Dendritic cell treated with granulocyte-macrophage colony-stimulating factor and Interleukin-4, amounts not matched to agents 40 ng/mL and 50 ng/mL, for 4 days (primary cell): ENCODE results near the gene XPO1.
"Not testable (repeated sequence)": the region's sequence is repeated elsewhere in the genome, so short reads cannot be mapped to it uniquely, and the experiment has no call there.

Experiments used
- H3K27ac Mint-ChIP-seq: one replicate; pipeline ENCODE4 v1.8.0; 2022; ENCODE audit warnings: mild to moderate bottlenecking, mixed read lengths
- H3K27me3 Mint-ChIP-seq: one replicate; pipeline ENCODE4 v1.8.0; 2022; ENCODE audit warnings: mild to moderate bottlenecking, mixed read lengths
- H3K36me3 Mint-ChIP-seq: one replicate; pipeline ENCODE4 v1.8.0; 2022; ENCODE audit warnings: low read depth, mixed read lengths
- H3K4me1 Mint-ChIP-seq: one replicate; pipeline ENCODE4 v1.8.0; 2022; ENCODE audit warnings: low read depth, mixed read lengths
- H3K4me3 Mint-ChIP-seq: one replicate; pipeline ENCODE4 v1.8.0; 2022; ENCODE audit warnings: mild to moderate bottlenecking, moderate library complexity, mixed read lengths
- H3K9me3 Mint-ChIP-seq: one replicate; pipeline ENCODE4 v1.8.0; 2022; ENCODE audit warnings: mixed read lengths
- intact Hi-C: fragments of 100-400 bp; cut with micrococcal nuclease; formaldehyde crosslinking; loops from one replicate; pipeline ENCODE4 v1.15.0; 2022

XPO1 gene

GRCh38 chr2:61446971-61447370 is 91.2 kb downstream of the XPO1 start:
- Mint-ChIP-seq H3K36me3 (peaks cover 18% of the 10 kb centered on the region), H3K4me1 (peaks cover 30% of the 10 kb centered on the region)
- H3K27ac Mint-ChIP-seq, H3K27me3 Mint-ChIP-seq, intact Hi-C loops, H3K9me3 Mint-ChIP-seq, H3K4me3 Mint-ChIP-seq: not testable (repeated sequence)

GRCh38 chr2:61443342-61444041 is 94.7 kb downstream of the XPO1 start:
- H3K36me3 Mint-ChIP-seq, result peaks cover 10% of the 10 kb centered on the region
- H3K9me3 Mint-ChIP-seq, result no peaks in the 10 kb centered on the region
- H3K27ac Mint-ChIP-seq, result peak overlapping the region; percentile 50
- no peak overlapping the region for H3K4me3 Mint-ChIP-seq
- peaks cover 57% of the 10 kb centered on the region for H3K4me1 Mint-ChIP-seq
- H3K27me3 Mint-ChIP-seq, result no peaks in the 10 kb centered on the region
- intact Hi-C loops, result no loop called here

- no peaks in the 10 kb centered on the region for H3K9me3 Mint-ChIP-seq
- peaks cover 76% of the 10 kb centered on the region for H3K4me1 Mint-ChIP-seq
- peak overlapping the region; percentile 68 for H3K27ac Mint-ChIP-seq
- H3K36me3 Mint-ChIP-seq, result peaks cover 7% of the 10 kb centered on the region
- no peak overlapping the region for H3K4me3 Mint-ChIP-seq
- no peaks in the 10 kb centered on the region for H3K27me3 Mint-ChIP-seq
- intact Hi-C loops, result no loop called here
Observed at GRCh38 chr2:61439241-61440002, 98.7 kb downstream of the XPO1 start.

- Mint-ChIP-seq H3K27ac (peak overlapping the region; percentile 68), H3K9me3 (no peaks in the 10 kb centered on the region), H3K4me1 (peaks cover 76% of the 10 kb centered on the region), H3K36me3 (peaks cover 7% of the 10 kb centered on the region), H3K4me3 (no peak overlapping the region), H3K27me3 (no peaks in the 10 kb centered on the region)
- intact Hi-C loops, result no loop called here
Observed at GRCh38 chr2:61438670-61439069, 99.5 kb downstream of the XPO1 start.

- peaks cover 69% of the 10 kb centered on the region for H3K4me1 Mint-ChIP-seq
- intact Hi-C loops, result no loop called here
- no peaks in the 10 kb centered on the region for H3K27me3 Mint-ChIP-seq
- H3K9me3 Mint-ChIP-seq, result no peaks in the 10 kb centered on the region
- H3K4me3 Mint-ChIP-seq, result no peak overlapping the region
- H3K36me3 Mint-ChIP-seq, result peaks cover 7% of the 10 kb centered on the region
- H3K27ac Mint-ChIP-seq, result no peak overlapping the region
Observed at GRCh38 chr2:61437170-61437569, 101.0 kb downstream of the XPO1 start.

GRCh38 chr2:61436092-61436491 is 102.1 kb downstream of the XPO1 start:
- H3K4me1 Mint-ChIP-seq, result peaks cover 58% of the 10 kb centered on the region
- no peak overlapping the region for H3K27ac Mint-ChIP-seq
- peaks cover 7% of the 10 kb centered on the region for H3K36me3 Mint-ChIP-seq
- no peaks in the 10 kb centered on the region for H3K27me3 Mint-ChIP-seq
- no peak overlapping the region for H3K4me3 Mint-ChIP-seq
- H3K9me3 Mint-ChIP-seq, result no peaks in the 10 kb centered on the region
- intact Hi-C loops, result no loop called here

GRCh38 chr2:61435291-61435690 is 102.9 kb downstream of the XPO1 start:
- peaks cover 58% of the 10 kb centered on the region for H3K4me1 Mint-ChIP-seq
- H3K9me3 Mint-ChIP-seq, result no peaks in the 10 kb centered on the region
- H3K27me3 Mint-ChIP-seq, result no peaks in the 10 kb centered on the region
- no peak overlapping the region for H3K4me3 Mint-ChIP-seq
- intact Hi-C loops, result no loop called here
- no peak overlapping the region for H3K27ac Mint-ChIP-seq
- peaks cover 7% of the 10 kb centered on the region for H3K36me3 Mint-ChIP-seq

GRCh38 chr2:61434314-61434713 is 103.8 kb downstream of the XPO1 start:
- Mint-ChIP-seq H3K9me3 (no peaks in the 10 kb centered on the region), H3K36me3 (peaks cover 7% of the 10 kb centered on the region), H3K4me3 (no peak overlapping the region), H3K27me3 (no peaks in the 10 kb centered on the region), H3K4me1 (peaks cover 48% of the 10 kb centered on the region), H3K27ac (no peak overlapping the region)
- intact Hi-C loops, result no loop called here

GRCh38 chr2:61433606-61434005 is 104.5 kb downstream of the XPO1 start:
- Mint-ChIP-seq H3K4me3 (no peak overlapping the region), H3K9me3 (no peaks in the 10 kb centered on the region), H3K27ac (no peak overlapping the region), H3K27me3 (no peaks in the 10 kb centered on the region), H3K4me1 (peaks cover 45% of the 10 kb centered on the region), H3K36me3 (peaks cover 7% of the 10 kb centered on the region)
- intact Hi-C loops, result no loop called here

- no peak overlapping the region for H3K4me3 Mint-ChIP-seq
- H3K27me3 Mint-ChIP-seq, result no peaks in the 10 kb centered on the region
Observed at GRCh38 chr2:61432990-61433389, 105.2 kb downstream of the XPO1 start.

GRCh38 chr2:61431345-61431744 is 106.8 kb downstream of the XPO1 start:
- Mint-ChIP-seq H3K27ac (no peak overlapping the region), H3K9me3 (no peaks in the 10 kb centered on the region), H3K36me3 (no peaks in the 10 kb centered on the region), H3K4me1 (peaks cover 52% of the 10 kb centered on the region), H3K27me3 (no peaks in the 10 kb centered on the region), H3K4me3 (no peak overlapping the region)
- intact Hi-C loops, result no loop called here

More at GRCh38 chr2:61432990-61433389, 105.2 kb downstream of the XPO1 start:
- H3K27ac Mint-ChIP-seq, result no peak overlapping the region
- H3K4me1 Mint-ChIP-seq, result peaks cover 47% of the 10 kb centered on the region
- intact Hi-C loops, result no loop called here
- no peaks in the 10 kb centered on the region for H3K9me3 Mint-ChIP-seq
- peaks cover 7% of the 10 kb centered on the region for H3K36me3 Mint-ChIP-seq
